Heart left ventricle (tissue), 13 donors: ENCODE results near the gene PATJ.

Experiments
- CTCF ChIP-seq, 12 donors: fragments of 200-600 bp; sonication (generic) in 4 of 12; IDR thresholded peaks; one replicate each; pipeline versions ENCODE4 v1.5.0 to v1.8.0; 2018 to 2022; ENCODE audit warnings: antibody characterized with exemption in 12 of 12, mild to moderate bottlenecking in 5 of 12
- POLR2A ChIP-seq, 2 donors: fragments of 450-650 bp; IDR thresholded peaks; one replicate each; pipeline ENCODE4 v1.6.1; 2017; ENCODE audit warnings: antibody characterized with exemption in 2 of 2, mild to moderate bottlenecking in 2 of 2, moderate library complexity in 2 of 2
- donor health status: ischemic (EF 13 %, LVEDD 7.1; RV severe dilation, severe dysfunction).
- donor health status: DM: no; HTN: yes; CAD: no.
- donor health status: DM: no; HTN: no; CAD: no.
- donor health status: ischemic (EF 25% LVEDD 6.9; RV normal size, moderate dysfunction).
- donor health status: ischemic (EF 25% LVEDD 5.7; RV mildly dilated, moderate dysfunction).
- donor health status: ischemic (EF 35%, LVEDD 5.7; RV mildly dilated, moderate dysfunction).
- donor health status: nonischemic (EF 11% LVEDD 7.7; RV severe dilation, severe dysfunction).
- donor health status: DM: yes; HTN: yes; CAD: no.
- donor health status: PGD.
- donor health status: ischemic (EF 29% LVEDD 5.4; RV normal size, mild dysfunction).
- donor health status: nonischemic (EF 23%, LVEDD 6.1; RV moderate dilation, normal function).

GRCh38 chr1:61952675-61953074, 210.4 kb downstream of the PATJ start:
- no peak for TF ChIP-seq CTCF (IDR thresholded peaks at IDR 0.05)
- no peak for TF ChIP-seq POLR2A (IDR thresholded peaks at IDR 0.05)
